ENCODE data around the gene CFAP100.

Gene CFAP100

DNA sequence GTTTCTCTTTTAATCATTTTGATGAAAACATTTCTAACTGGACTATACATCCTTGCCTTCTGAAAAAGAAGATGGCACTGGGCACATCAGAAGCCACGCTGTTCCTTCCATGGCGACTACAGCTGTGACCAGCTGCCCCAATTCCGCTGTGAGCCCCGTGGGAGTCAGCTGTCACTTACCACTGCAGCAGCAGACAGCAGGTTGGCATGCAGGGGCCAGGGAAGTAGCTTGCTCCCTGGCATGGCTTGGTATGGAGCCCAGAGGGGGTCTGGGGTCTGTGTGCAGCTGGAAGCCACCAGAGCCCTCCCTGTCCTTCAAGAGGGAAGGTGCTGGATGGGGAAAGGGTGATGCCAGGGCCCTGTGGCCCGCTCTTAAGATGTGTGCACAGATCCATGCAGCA is 85.5 kb downstream of the CFAP100 start:
- DNase-seq (ENCODE audit: low read depth) = no peak

DNA sequence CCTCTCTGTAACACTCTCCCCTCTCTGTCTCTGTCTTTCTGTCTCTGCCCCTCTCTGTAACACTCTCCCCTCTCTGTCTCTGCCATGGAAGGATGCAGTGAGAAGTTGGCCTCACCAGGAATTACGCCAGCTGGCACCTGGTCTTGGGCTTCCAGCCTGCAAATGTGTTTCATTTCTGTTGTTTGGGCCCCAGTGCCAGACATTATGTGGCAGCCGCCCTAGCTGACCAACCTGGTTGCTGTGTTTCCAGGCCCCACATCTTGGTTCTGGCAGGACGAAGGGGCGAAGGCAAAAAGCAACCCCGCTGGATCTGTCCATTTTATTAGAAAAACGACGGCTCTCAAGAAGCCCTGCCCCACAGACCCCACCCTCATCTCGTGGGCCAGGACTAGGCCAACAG is 86.2 kb downstream of the CFAP100 start:
- DNase-seq (ENCODE audit: low read depth) = no peak

DNA sequence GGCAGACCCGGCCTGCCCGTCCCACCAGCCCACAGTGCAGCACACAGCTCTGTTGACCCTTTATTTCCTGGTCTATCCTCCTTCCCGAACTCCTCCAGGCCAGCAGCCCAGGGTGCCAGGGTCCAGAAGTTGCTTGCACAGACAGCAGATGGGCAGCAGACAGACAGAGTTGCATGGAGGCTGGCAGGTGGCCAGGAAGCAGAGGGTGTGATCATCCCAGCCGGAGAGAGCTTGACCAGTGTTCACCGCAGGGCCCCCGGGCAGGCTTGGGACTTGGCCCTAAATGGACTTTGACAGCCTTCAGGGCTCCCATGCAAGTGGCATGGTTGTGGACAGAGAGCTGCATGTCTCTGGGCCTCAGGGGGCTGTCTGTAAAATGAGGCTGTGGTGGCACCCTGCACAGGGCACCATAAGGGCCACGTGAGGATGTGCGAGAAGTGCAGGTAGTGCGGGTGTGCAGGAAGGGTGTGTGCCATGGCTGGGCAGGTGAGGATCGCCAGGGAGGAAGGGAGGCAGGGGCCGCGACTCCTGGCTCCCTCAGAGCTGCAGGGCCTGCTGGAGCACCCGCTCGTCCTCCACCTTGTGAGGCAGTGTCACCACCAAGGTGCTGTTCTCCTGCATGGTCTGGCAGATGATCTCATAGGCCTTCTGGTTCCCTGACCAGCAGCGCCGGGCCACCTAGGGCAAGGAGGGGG is 87.2 kb downstream of the CFAP100 start:
- DNase-seq (ENCODE audit: low read depth) = no peak

DNA sequence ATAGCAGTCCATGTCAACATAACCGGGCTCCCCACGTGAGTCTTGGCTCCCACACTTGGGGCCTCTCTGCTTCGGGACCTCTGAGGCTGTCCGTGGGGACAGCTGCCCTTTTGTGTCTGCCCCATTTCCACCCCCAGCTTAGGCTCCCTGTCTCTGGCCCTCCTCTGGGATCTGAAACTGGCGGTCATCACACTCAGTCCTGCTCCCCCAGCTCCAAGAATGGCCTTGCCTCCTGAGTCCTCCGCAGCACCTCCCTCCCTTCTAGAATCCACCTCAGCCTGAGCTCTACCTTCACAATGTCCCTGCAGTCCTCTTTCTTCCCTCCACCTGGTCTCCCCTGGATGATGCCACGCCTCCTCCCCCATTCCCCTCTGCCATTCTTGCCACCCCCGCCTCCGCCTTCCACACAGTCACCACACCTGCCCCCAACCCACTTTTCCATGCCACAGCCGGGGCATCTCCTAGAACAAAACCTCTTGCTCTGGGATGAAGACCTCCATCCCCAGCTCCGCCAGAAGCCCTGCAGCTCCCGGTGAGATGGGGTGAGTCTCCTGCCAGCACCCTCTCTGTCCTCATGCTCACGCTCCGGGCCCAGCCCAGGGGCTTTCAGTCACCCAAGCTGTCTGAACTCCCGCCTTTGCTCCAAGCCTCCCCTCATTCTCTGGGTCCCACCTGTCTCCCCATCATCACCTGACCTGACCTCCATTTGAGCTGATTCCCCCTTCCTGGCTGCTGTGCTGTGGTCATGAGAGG is 88.0 kb downstream of the CFAP100 start:
- no peak for DNase-seq (ENCODE audit: low read depth)

DNA sequence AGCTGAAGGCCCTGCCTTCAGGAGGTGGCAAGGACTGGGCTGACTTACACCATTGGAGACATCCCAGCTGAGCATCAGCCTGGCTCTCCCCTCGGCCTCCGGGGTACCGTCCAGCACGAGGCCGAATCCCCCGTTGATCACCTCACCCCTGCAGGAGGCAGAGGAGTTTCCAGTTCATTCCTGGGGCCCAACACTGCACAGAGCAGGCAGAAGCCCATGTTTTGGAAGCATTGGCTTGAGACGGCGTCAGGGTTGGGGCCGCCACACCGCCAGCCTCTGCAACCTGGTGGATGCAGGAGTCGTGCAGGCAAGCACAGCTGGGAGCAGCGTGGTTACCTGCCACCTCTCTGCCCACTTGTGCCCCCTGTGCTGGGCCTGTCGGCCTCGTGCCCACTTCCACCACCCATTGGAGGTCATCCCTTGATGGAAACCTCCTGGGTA is 88.6 kb downstream of the CFAP100 start:
- DNase-seq (ENCODE audit: low read depth) = no peak

DNA sequence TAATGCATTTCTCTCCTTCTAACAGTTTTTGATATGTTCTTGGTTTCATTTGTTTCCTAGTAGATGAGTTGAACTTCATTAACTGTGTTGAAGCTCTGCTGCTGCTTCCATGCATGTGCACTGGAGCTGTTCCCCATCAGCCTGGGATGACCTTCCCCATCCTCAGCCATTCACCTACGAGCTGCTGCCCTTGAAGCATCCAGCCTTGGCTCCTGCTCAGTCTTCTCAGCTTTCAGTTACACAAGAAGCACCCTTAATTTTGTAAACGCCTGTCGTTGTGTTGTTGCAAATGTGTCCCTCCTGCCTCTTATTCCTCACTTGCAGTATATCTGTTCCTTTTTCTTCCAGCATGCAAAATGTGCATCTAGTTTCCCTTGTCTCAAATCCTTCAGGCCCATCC is 89.4 kb downstream of the CFAP100 start:
- DNase-seq (ENCODE audit: low read depth) = no peak

DNA sequence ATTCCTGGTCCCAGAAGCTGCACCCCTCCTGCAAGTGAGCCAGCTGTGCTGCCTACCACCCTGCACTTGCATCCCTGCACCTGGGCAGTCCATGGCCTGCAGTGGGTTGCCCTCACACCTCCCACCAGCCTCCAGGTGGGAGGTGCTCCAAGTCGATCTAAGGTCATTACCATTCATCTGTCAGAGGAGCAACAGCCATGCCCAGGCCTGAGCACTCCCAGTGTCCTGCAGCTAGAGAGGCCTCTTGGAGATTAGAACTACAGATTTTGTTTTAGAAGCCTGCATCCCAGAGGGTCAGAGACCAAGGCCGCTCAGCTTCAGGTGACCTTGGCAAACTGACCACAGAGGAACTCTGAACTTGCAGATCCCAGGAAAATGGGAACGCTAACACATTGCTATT is 90.0 kb downstream of the CFAP100 start:
- no peak for DNase-seq (ENCODE audit: low read depth)

DNA sequence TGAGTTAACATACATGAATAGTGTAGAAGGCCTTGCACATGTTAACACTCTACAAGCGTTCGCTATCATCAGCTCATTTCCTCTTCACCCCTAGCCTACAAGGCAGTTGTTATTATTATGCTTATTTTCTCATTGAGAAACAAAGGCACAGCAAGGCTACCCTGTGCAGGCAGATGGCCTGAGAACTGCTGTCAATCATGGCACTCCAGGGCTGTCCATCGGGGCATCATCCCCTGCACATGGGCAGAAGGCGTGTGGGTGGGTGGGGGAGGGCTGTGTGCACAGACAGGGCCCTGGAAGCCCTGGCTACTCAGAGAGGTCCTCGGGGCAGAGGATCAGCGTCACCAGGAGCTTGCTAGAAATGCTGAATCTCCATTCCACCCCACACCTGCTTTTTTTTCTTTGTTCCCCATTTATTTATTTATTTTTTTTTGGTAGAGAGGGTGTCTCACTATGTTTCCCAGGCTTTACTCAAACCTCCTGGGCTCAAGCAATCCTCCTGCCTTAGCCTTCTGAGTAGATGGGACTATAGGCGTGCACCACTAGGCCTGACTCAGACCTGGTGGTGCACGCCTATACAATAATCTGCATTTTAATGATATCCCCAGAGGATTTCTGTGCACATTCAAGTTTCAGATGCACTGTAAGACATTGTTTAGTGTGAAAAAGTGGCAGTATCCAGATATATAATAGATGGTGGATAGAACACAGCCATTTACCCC is 90.6 kb downstream of the CFAP100 start:
- DNase-seq (ENCODE audit: low read depth) = no peak

DNA sequence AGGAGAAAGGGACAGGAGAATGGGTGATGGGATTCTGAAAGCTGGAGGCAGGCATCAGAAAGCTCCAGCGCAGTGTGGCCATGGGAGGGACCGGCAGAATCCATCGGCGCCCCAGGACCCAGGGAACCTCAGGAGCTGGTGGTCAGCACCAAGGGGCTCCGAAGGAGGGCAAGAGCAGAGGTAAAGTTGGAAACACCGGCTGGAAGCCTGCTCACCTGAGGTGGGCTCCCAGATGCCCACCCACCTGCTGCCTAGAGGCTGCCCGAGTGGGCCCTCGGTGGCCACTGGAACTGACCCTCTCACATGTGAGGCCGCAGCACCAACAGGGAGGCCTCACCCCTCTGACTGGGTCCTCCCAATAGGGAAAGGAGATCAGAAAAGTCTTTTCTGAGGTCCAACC is 91.2 kb downstream of the CFAP100 start:
- DNase-seq (ENCODE audit: low read depth) = no peak
